HepG2 (cell line): ENCODE data around the gene CTSW. TPM values are rescaled to one million over a fixed set of nuclear protein-coding genes. Genes with fewer than 3 reads are reported as not detected.

Experiments
- FOXJ3 ChIP-seq: sonication (generic); formaldehyde crosslinking; IDR thresholded peaks from 2 replicates; pipeline ENCODE4 v1.4.0; 2020; ENCODE audit warnings: missing genetic modification reagents, mild to moderate bottlenecking, borderline replicate concordance
- GPN1 ChIP-seq: sonication (generic); formaldehyde crosslinking; IDR thresholded peaks from 2 replicates; pipeline ENCODE4 v1.5.1; 2020; ENCODE audit warnings: missing genetic modification reagents, borderline replicate concordance
- HOXA3 ChIP-seq: sonication (generic); formaldehyde crosslinking; IDR thresholded peaks from 2 replicates; pipeline ENCODE4 v1.5.0; 2020; ENCODE audit warnings: missing genetic modification reagents
- KAT8 ChIP-seq: IDR thresholded peaks from 2 replicates; pipeline ENCODE4 v1.6.1; 2016; ENCODE audit warnings: missing genetic modification reagents, missing compliant biosample characterization
- KDM4B ChIP-seq: sonication (generic); formaldehyde crosslinking; IDR thresholded peaks from 2 replicates; pipeline ENCODE4 v1.4.0; 2020; ENCODE audit warnings: missing genetic modification reagents
- MAF1 ChIP-seq: sonication (generic); formaldehyde crosslinking; IDR thresholded peaks from 2 replicates; pipeline ENCODE4 v1.5.0; 2020; ENCODE audit warnings: missing genetic modification reagents, borderline replicate concordance
- MIER2 ChIP-seq: IDR thresholded peaks from 2 replicates; pipeline ENCODE4 v1.6.1; 2016; ENCODE audit warnings: missing biosample characterization, missing genetic modification reagents
- MIXL1 ChIP-seq: IDR thresholded peaks from 2 replicates; pipeline ENCODE4 v1.6.1; 2016
- PITX1 ChIP-seq: sonication (generic); formaldehyde crosslinking; IDR thresholded peaks from 2 replicates; pipeline ENCODE4 v1.5.1; 2020; ENCODE audit warnings: mild to moderate bottlenecking, missing genetic modification reagents
- RBM39 ChIP-seq: fragments of 200-400 bp; formaldehyde crosslinking; IDR thresholded peaks from one replicate; pipeline ENCODE4 v1.6.1; 2018; ENCODE audit warnings: antibody characterized with exemption, mild to moderate bottlenecking, low read depth, low read length; ENCODE audit not compliant: poor library complexity, severe bottlenecking
- ZBTB43 ChIP-seq: sonication (generic); formaldehyde crosslinking; conservative IDR thresholded peaks from 2 replicates; pipeline ENCODE4 v1.4.0; 2020; ENCODE audit warnings: missing genetic modification reagents
- ZNF687 ChIP-seq: sonication (generic); formaldehyde crosslinking; IDR thresholded peaks from 2 replicates; pipeline ENCODE4 v1.5.1; 2020; ENCODE audit warnings: mild to moderate bottlenecking, missing genetic modification reagents, moderate library complexity
- polyA plus RNA-seq, 8 experiments: library from polyadenylated mRNA; depleted of rRNA in 3 of 8; stranded (reverse) in 7 of 8; unstranded in 1 of 8; fragments of >200 nt; fragmentation: Illumina TruSeq in 4 of 8; extraction: Trizol in 4 of 8; gene quantifications; 2 replicates each; pipeline versions ENCODE4 v1.2.1 to v1.2.3, GENCODE V29; 2011 to 2016; ENCODE audit warnings: low read depth in 4 of 8, missing spikeins in 1 of 8, mixed read lengths in 1 of 8; ENCODE audit not compliant: insufficient read depth in 1 of 8
- total RNA-seq, 5 experiments: library from RNA; depleted of rRNA; stranded (reverse); fragments of >200 nt; fragmentation: Illumina TruSeq; extraction: Trizol; gene quantifications; 2 replicates each; pipeline ENCODE4 v1.2.3, GENCODE V29; 2016; ENCODE audit warnings: low read depth in 1 of 5
- TF ChIP-seq, protein P1 (sequence below): IDR thresholded peaks from 2 replicates; pipeline ENCODE4 v1.4.0; 2020; ENCODE audit warnings: mild to moderate bottlenecking, missing genetic modification reagents
- TF ChIP-seq, protein P2 (sequence below): sonication (generic); formaldehyde crosslinking; IDR thresholded peaks from 2 replicates; pipeline ENCODE4 v1.4.0; 2020; ENCODE audit warnings: missing genetic modification reagents
- TF ChIP-seq, protein P3 (sequence below): sonication (generic); formaldehyde crosslinking; IDR thresholded peaks from 2 replicates; pipeline ENCODE4 v1.9.0; 2022; ENCODE audit warnings: low read depth, missing genetic modification reagents

CTSW gene
- total and polyA plus RNA-seq, 2 of the 13 experiments (the other 11 are each of a cell fraction or from before 2014, with no cell fraction given): 0.09 TPM; not detected in 1

- TF ChIP-seq ZNF687 (CRISPR knock-in tag) (peak; percentile 72), RBM39 (peak; percentile 37), KDM4B (CRISPR knock-in tag) (peak; percentile 72; the same call in 1 of the 2 replicates), FOXJ3 (0 out of 2 replicates have a peak, but pooled peaks have one; percentile 13), PITX1 (CRISPR knock-in tag) (peak; percentile 20; the same call in 1 of the 2 replicates), KAT8 (peak; percentile 51; the same call in 1 of the 2 replicates), MIER2 (CRISPR knock-in tag) (0 out of 2 replicates have a peak, but pooled peaks have one; percentile 33), MIXL1 (CRISPR knock-in tag) (peak; percentile 66; the same call in 1 of the 2 replicates), GPN1 (CRISPR knock-in tag) (no peak), HOXA3 (CRISPR knock-in tag) (peak; percentile 57; the same call in 1 of the 2 replicates), ZBTB43 (CRISPR knock-in tag) (no peak), MAF1 (0 out of 2 replicates have a peak, but pooled peaks have one; percentile 35)
- TF ChIP-seq, protein P1, sequence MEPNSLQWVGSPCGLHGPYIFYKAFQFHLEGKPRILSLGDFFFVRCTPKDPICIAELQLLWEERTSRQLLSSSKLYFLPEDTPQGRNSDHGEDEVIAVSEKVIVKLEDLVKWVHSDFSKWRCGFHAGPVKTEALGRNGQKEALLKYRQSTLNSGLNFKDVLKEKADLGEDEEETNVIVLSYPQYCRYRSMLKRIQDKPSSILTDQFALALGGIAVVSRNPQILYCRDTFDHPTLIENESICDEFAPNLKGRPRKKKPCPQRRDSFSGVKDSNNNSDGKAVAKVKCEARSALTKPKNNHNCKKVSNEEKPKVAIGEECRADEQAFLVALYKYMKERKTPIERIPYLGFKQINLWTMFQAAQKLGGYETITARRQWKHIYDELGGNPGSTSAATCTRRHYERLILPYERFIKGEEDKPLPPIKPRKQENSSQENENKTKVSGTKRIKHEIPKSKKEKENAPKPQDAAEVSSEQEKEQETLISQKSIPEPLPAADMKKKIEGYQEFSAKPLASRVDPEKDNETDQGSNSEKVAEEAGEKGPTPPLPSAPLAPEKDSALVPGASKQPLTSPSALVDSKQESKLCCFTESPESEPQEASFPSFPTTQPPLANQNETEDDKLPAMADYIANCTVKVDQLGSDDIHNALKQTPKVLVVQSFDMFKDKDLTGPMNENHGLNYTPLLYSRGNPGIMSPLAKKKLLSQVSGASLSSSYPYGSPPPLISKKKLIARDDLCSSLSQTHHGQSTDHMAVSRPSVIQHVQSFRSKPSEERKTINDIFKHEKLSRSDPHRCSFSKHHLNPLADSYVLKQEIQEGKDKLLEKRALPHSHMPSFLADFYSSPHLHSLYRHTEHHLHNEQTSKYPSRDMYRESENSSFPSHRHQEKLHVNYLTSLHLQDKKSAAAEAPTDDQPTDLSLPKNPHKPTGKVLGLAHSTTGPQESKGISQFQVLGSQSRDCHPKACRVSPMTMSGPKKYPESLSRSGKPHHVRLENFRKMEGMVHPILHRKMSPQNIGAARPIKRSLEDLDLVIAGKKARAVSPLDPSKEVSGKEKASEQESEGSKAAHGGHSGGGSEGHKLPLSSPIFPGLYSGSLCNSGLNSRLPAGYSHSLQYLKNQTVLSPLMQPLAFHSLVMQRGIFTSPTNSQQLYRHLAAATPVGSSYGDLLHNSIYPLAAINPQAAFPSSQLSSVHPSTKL (CRISPR knock-in tag): 0 out of 2 replicates have a peak, but pooled peaks have one; percentile 41
- TF ChIP-seq, protein P2, sequence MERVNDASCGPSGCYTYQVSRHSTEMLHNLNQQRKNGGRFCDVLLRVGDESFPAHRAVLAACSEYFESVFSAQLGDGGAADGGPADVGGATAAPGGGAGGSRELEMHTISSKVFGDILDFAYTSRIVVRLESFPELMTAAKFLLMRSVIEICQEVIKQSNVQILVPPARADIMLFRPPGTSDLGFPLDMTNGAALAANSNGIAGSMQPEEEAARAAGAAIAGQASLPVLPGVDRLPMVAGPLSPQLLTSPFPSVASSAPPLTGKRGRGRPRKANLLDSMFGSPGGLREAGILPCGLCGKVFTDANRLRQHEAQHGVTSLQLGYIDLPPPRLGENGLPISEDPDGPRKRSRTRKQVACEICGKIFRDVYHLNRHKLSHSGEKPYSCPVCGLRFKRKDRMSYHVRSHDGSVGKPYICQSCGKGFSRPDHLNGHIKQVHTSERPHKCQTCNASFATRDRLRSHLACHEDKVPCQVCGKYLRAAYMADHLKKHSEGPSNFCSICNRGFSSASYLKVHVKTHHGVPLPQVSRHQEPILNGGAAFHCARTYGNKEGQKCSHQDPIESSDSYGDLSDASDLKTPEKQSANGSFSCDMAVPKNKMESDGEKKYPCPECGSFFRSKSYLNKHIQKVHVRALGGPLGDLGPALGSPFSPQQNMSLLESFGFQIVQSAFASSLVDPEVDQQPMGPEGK: peak; percentile 88
- TF ChIP-seq, protein P3, sequence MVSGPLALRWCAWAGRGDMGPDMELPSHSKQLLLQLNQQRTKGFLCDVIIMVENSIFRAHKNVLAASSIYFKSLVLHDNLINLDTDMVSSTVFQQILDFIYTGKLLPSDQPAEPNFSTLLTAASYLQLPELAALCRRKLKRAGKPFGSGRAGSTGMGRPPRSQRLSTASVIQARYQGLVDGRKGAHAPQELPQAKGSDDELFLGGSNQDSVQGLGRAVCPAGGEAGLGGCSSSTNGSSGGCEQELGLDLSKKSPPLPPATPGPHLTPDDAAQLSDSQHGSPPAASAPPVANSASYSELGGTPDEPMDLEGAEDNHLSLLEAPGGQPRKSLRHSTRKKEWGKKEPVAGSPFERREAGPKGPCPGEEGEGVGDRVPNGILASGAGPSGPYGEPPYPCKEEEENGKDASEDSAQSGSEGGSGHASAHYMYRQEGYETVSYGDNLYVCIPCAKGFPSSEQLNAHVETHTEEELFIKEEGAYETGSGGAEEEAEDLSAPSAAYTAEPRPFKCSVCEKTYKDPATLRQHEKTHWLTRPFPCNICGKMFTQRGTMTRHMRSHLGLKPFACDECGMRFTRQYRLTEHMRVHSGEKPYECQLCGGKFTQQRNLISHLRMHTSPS (CRISPR knock-in tag): peak; percentile 83
These were observed 5.1 kb downstream of the CTSW start (continued) for GRCh38 chr11:65884716-65885092.
